HepG2 (cell line): ENCODE data around the gene SCN4B. TPM values are rescaled to one million over a fixed set of nuclear protein-coding genes. Genes with fewer than 3 reads are reported as not detected.

Source experiments
- ARID4A ChIP-seq: sonication (generic); formaldehyde crosslinking; IDR thresholded peaks from 2 replicates; pipeline ENCODE4 v1.5.0; 2020; ENCODE audit warnings: mild to moderate bottlenecking, missing genetic modification reagents, borderline replicate concordance
- CSRNP1 ChIP-seq: sonication (generic); formaldehyde crosslinking; IDR thresholded peaks from 2 replicates; pipeline ENCODE4 v1.8.1; 2023; ENCODE audit warnings: mild to moderate bottlenecking, missing genetic modification reagents
- ERF ChIP-seq: IDR thresholded peaks from 2 replicates; pipeline ENCODE4 v1.6.1; 2018; ENCODE audit warnings: missing biosample characterization, missing genetic modification reagents
- FOXP1 ChIP-seq, 2 experiments: fragments of 450-650 bp in 1 of 2; IDR thresholded peaks; 2 replicates each; pipeline ENCODE4 v1.6.1; 2017 to 2018; ENCODE audit warnings: antibody characterized with exemption in 1 of 2
- MAFK ChIP-seq, 2 experiments: IDR thresholded peaks in 1 of 2; conservative IDR thresholded peaks in 1 of 2; 2 replicates each; pipeline ENCODE4 v1.6.1; 2011; ENCODE audit warnings: improper control_type of control experiment in 2 of 2, low read length in 2 of 2
- MTF1 ChIP-seq: sonication (generic); formaldehyde crosslinking; IDR thresholded peaks from 2 replicates; pipeline ENCODE4 v1.5.0; 2020; ENCODE audit warnings: missing genetic modification reagents
- NFE2L2 ChIP-seq: fragments of 150-350 bp; IDR thresholded peaks from 2 replicates; pipeline ENCODE4 v1.6.1; 2014; ENCODE audit warnings: low read length
- RBFOX2 ChIP-seq: fragments of 200-400 bp; formaldehyde crosslinking; IDR thresholded peaks from 2 replicates; pipeline ENCODE4 v1.6.1; 2017; ENCODE audit warnings: low read depth, mild to moderate bottlenecking, low read length
- SP4 ChIP-seq: sonication (generic); formaldehyde crosslinking; IDR thresholded peaks from 2 replicates; pipeline ENCODE4 v1.8.1; 2023; ENCODE audit warnings: mild to moderate bottlenecking, missing genetic modification reagents
- TGIF2 ChIP-seq: IDR thresholded peaks from 2 replicates; pipeline ENCODE4 v1.6.1; 2016; ENCODE audit warnings: control low read depth, missing compliant biosample characterization
- TIGD3 ChIP-seq: sonication (generic); formaldehyde crosslinking; IDR thresholded peaks from 2 replicates; pipeline ENCODE4 v1.5.1; 2020; ENCODE audit warnings: mild to moderate bottlenecking, missing genetic modification reagents, borderline replicate concordance
- ZNF124 ChIP-seq: sonication (generic); formaldehyde crosslinking; IDR thresholded peaks from 2 replicates; pipeline ENCODE4 v1.4.0; 2020; ENCODE audit warnings: missing genetic modification reagents
- ZNF3 ChIP-seq: IDR thresholded peaks from 2 replicates; pipeline ENCODE4 v1.7.0; 2017; ENCODE audit warnings: inconsistent platforms
- ZNF510 ChIP-seq: sonication (generic); formaldehyde crosslinking; IDR thresholded peaks from 2 replicates; pipeline ENCODE4 v1.4.0; 2020; ENCODE audit warnings: low read depth, mild to moderate bottlenecking, missing genetic modification reagents
- ZNF577 ChIP-seq: sonication (generic); formaldehyde crosslinking; IDR thresholded peaks from 2 replicates; pipeline ENCODE4 v1.4.0; 2020; ENCODE audit warnings: mild to moderate bottlenecking, low read depth, missing genetic modification reagents, borderline replicate concordance
- ZNF747 ChIP-seq: sonication (generic); formaldehyde crosslinking; IDR thresholded peaks from 2 replicates; pipeline ENCODE4 v1.8.1; 2023; ENCODE audit warnings: missing genetic modification reagents, mild to moderate bottlenecking, borderline replicate concordance
- polyA plus RNA-seq, 8 experiments: library from polyadenylated mRNA; depleted of rRNA in 3 of 8; stranded (reverse) in 7 of 8; unstranded in 1 of 8; fragments of >200 nt; fragmentation: Illumina TruSeq in 4 of 8; extraction: Trizol in 4 of 8; gene quantifications; 2 replicates each; pipeline versions ENCODE4 v1.2.1 to v1.2.3, GENCODE V29; 2011 to 2016; ENCODE audit warnings: low read depth in 4 of 8, missing spikeins in 1 of 8, mixed read lengths in 1 of 8; ENCODE audit not compliant: insufficient read depth in 1 of 8
- total RNA-seq, 5 experiments: library from RNA; depleted of rRNA; stranded (reverse); fragments of >200 nt; fragmentation: Illumina TruSeq; extraction: Trizol; gene quantifications; 2 replicates each; pipeline ENCODE4 v1.2.3, GENCODE V29; 2016; ENCODE audit warnings: low read depth in 1 of 5
- TF ChIP-seq, protein P1 (sequence below): sonication (generic); formaldehyde crosslinking; conservative IDR thresholded peaks from 2 replicates; pipeline ENCODE4 v1.8.0; 2022; ENCODE audit warnings: low read depth, missing genetic modification reagents
- TF ChIP-seq, protein P2 (sequence below): sonication (generic); formaldehyde crosslinking; IDR thresholded peaks from 2 replicates; pipeline ENCODE4 v1.4.0; 2020; ENCODE audit warnings: missing genetic modification reagents

The SCN4B gene
- total and polyA plus RNA-seq, 2 of the 13 experiments (the other 11 are each of a cell fraction or from before 2014, with no cell fraction given) = 0.04 to 0.29 TPM

DNA sequence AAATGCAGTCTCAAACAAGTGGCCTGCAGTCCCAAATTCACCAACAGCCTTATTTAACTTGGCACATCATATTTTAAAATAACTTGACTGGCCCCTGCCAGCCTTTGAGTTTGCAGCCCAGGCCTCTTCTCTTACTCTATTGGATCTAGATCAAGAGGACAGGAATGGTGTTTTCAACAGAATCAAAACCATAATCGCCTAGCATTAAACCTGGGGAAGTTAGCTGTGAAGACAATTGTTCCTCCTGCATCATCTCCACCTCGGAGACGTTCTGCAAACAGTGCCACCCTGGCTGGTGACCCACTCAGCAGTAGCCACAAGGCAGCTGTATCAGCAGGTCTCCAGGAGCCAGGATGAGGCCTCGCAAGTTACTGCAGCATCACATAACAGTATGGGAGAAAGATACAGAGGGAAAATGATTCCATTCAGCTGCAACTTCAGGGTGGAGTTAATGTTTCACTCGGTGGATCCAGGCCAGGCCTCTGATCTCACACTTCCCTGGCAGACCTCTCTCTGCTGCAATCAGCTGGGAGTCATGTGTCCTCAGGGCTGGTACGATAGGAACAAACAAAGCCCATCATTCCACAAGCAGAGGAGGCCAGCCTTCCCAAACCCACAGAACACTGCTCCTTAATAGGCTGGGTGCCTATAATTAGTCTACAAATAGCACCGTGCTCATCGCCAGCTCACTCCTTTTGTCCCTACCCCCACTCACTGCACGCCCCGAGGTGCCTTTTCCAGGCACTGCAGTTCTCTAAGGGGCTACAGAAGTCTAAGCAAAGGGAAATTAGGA lies 42.4 kb upstream of the SCN4B start (continued):
- TF ChIP-seq CSRNP1 = peak; percentile 63; the same call in 1 of the 2 replicates
- TF ChIP-seq ZNF510 (CRISPR knock-in tag) = no peak
- peak; percentile 51; the same call in 1 of the 2 replicates for TF ChIP-seq ERF
- no peak for TF ChIP-seq NFE2L2
- no peak for TF ChIP-seq ZNF577 (CRISPR knock-in tag)
- no peak for TF ChIP-seq TIGD3 (CRISPR knock-in tag)
- TF ChIP-seq RBFOX2 = peak; percentile 25; the same call in 1 of the 2 replicates
- TF ChIP-seq MAFK (conservative IDR thresholded peaks at IDR 0.05 in 1 of 2, IDR thresholded peaks at IDR 0.05 in 1 of 2; ENCODE audit: low read length in 2 of 2) = peak in 1 of 2 experiments; percentile 35; a peak in 2 of 4 replicates
- TF ChIP-seq ZNF747 (CRISPR knock-in tag) = no peak
- TF ChIP-seq TGIF2 (CRISPR knock-in tag) = 0 out of 2 replicates have a peak, but pooled peaks have one; percentile 59
- TF ChIP-seq, protein P1, sequence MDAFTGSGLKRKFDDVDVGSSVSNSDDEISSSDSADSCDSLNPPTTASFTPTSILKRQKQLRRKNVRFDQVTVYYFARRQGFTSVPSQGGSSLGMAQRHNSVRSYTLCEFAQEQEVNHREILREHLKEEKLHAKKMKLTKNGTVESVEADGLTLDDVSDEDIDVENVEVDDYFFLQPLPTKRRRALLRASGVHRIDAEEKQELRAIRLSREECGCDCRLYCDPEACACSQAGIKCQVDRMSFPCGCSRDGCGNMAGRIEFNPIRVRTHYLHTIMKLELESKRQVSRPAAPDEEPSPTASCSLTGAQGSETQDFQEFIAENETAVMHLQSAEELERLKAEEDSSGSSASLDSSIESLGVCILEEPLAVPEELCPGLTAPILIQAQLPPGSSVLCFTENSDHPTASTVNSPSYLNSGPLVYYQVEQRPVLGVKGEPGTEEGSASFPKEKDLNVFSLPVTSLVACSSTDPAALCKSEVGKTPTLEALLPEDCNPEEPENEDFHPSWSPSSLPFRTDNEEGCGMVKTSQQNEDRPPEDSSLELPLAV (CRISPR knock-in tag) = no peak
- no peak for TF ChIP-seq MTF1
- no peak for TF ChIP-seq SP4 (CRISPR knock-in tag)
- TF ChIP-seq ARID4A (CRISPR knock-in tag) = peak; percentile 73; the same call in 1 of the 2 replicates
- TF ChIP-seq FOXP1 (IDR thresholded peaks at IDR 0.05) = no peak
- TF ChIP-seq FOXP1 (CRISPR knock-in tag; IDR thresholded peaks at IDR 0.05) = peak; percentile 39; the same call in 1 of the 2 replicates
- TF ChIP-seq, protein P2, sequence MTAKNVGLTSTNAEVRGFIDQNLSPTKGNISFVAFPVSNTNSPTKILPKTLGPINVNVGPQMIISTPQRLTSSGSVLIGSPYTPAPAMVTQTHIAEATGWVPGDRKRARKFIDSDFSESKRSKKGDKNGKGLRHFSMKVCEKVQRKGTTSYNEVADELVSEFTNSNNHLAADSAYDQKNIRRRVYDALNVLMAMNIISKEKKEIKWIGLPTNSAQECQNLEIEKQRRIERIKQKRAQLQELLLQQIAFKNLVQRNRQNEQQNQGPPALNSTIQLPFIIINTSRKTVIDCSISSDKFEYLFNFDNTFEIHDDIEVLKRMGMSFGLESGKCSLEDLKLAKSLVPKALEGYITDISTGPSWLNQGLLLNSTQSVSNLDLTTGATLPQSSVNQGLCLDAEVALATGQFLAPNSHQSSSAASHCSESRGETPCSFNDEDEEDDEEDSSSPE (CRISPR knock-in tag) = peak; percentile 58; the same call in 1 of the 2 replicates
- peak; percentile 74; the same call in 1 of the 2 replicates for TF ChIP-seq ZNF124 (CRISPR knock-in tag)
- no peak for TF ChIP-seq ZNF3 (CRISPR knock-in tag)
